CD4-positive, alpha-beta T cell treated with Interleukin-15 for 4 hours (primary cell): ENCODE results near the gene COL6A1.

Source experiments
- DNase-seq: peaks from one replicate; pipeline ENCODE4 v3.0.0-alpha.2; 2020; ENCODE audit warnings: low spot score

The COL6A1 gene

GRCh38 chr21:45981151-45982091, at the start of gene COL6A1:
Gene COL6A1, plus strand, starts transcription at chr21:45981770. Its CDS starts 81 bp downstream, at chr21:45981851.
- DNase-seq = peak; percentile 46

GRCh38 chr21:45932922-45933502, 48.6 kb upstream of the COL6A1 start:
- no peak for DNase-seq

- DNase-seq = no peak
Observed at GRCh38 chr21:45934085-45934484, 47.5 kb upstream of the COL6A1 start.

GRCh38 chr21:45934554-45934953, 47.0 kb upstream of the COL6A1 start:
- DNase-seq = no peak

GRCh38 chr21:45935628-45936027, 45.9 kb upstream of the COL6A1 start:
- no peak for DNase-seq

GRCh38 chr21:45937721-45938452, 43.7 kb upstream of the COL6A1 start:
- no peak for DNase-seq

- no peak for DNase-seq
Observed at GRCh38 chr21:45938453-45938755, 43.2 kb upstream of the COL6A1 start.

GRCh38 chr21:45938811-45939520, 42.6 kb upstream of the COL6A1 start:
- DNase-seq = no peak

- DNase-seq = no peak
Observed at GRCh38 chr21:45939521-45940045, 42.0 kb upstream of the COL6A1 start.

GRCh38 chr21:45940091-45940490, 41.5 kb upstream of the COL6A1 start:
- DNase-seq = no peak

GRCh38 chr21:45940621-45941337, 40.8 kb upstream of the COL6A1 start:
- DNase-seq = no peak

GRCh38 chr21:45941338-45941710, 40.2 kb upstream of the COL6A1 start:
- DNase-seq = no peak

GRCh38 chr21:45941717-45942546, 39.6 kb upstream of the COL6A1 start:
- no peak for DNase-seq

- DNase-seq = no peak
Observed at GRCh38 chr21:45942755-45943629, 38.6 kb upstream of the COL6A1 start.

- no peak for DNase-seq
Observed at GRCh38 chr21:45943630-45944540, 37.7 kb upstream of the COL6A1 start.

- no peak for DNase-seq
Observed at GRCh38 chr21:45944601-45945000, 37.0 kb upstream of the COL6A1 start.

GRCh38 chr21:45945066-45945867, 36.3 kb upstream of the COL6A1 start:
- DNase-seq = no peak

GRCh38 chr21:45945868-45946210, 35.7 kb upstream of the COL6A1 start:
- DNase-seq = no peak
